BLaER1 (cell line): ENCODE measurements around the gene PKM.

Source experiments
- H3K27ac ChIP-seq: shearing (Covaris generic); formaldehyde crosslinking; 2 replicates; pipeline ENCODE4 v1.8.1; 2022
- H3K27me3 ChIP-seq: shearing (Covaris generic); formaldehyde crosslinking; 2 replicates; pipeline ENCODE4 v1.8.1; 2022
- H3K36me3 ChIP-seq: shearing (Covaris generic); formaldehyde crosslinking; 2 replicates; pipeline ENCODE4 v1.8.1; 2022
- H3K4me1 ChIP-seq: shearing (Covaris generic); formaldehyde crosslinking; 2 replicates; pipeline ENCODE4 v1.8.1; 2022
- H3K4me2 ChIP-seq: shearing (Covaris generic); formaldehyde crosslinking; 2 replicates; pipeline ENCODE4 v1.8.1; 2022
- H3K4me3 ChIP-seq: shearing (Covaris generic); formaldehyde crosslinking; 2 replicates; pipeline ENCODE4 v1.8.1; 2022
- H3K9ac ChIP-seq: shearing (Covaris generic); formaldehyde crosslinking; 2 replicates; pipeline ENCODE4 v1.8.1; 2022
- H3K9me3 ChIP-seq: shearing (Covaris generic); formaldehyde crosslinking; 2 replicates; pipeline ENCODE4 v1.8.1; 2022
- H4K20me1 ChIP-seq: shearing (Covaris generic); formaldehyde crosslinking; 2 replicates; pipeline ENCODE4 v1.8.1; 2022
- Cebpa-rat ChIP-seq: shearing (Covaris generic); IDR thresholded peaks from 2 replicates; pipeline ENCODE4 v1.8.1; 2022

The PKM gene

DNA sequence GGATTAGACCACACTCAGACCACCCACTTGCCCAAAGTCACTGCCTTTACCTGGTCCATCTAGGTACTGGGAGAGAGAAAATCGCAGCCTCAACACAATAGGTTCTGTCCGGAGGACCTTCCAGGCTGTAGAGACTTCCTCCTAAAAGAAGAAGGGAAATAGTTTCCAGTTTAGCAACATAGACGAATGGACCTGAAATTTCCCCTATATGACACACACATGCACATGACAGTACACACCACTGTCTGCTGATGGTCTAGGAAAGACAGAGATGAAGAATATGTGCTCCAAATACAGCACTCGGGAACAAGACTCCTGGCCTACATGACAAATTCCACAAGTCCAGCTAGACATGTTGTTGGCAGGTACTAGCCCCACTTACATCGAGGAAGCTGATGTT is 34.0 kb upstream of the PKM start:
- Histone ChIP-seq H4K20me1 (peaks cover 17% of the 10 kb centered on the region), H3K36me3 (peaks cover 100% of the 10 kb centered on the region)
- no peak for TF ChIP-seq Cebpa-rat

GRCh38 chr15:72252663-72253299 is 21.8 kb upstream of the PKM start:
- Histone ChIP-seq H3K4me3 (no peak overlapping the region), H3K4me2 (no peak overlapping the region), H3K27ac (no peak overlapping the region), H3K4me1 (no peaks in the 10 kb centered on the region), H3K27me3 (no peaks in the 10 kb centered on the region), H3K9me3 (no peaks in the 10 kb centered on the region), H4K20me1 (peaks cover 20% of the 10 kb centered on the region), H3K9ac (no peak overlapping the region), H3K36me3 (peaks cover 100% of the 10 kb centered on the region)
- TF ChIP-seq Cebpa-rat, result 0 out of 2 replicates have a peak, but pooled peaks have one; percentile 33

More for the DNA sequence above, 34.0 kb upstream of the PKM start:
- H3K9ac ChIP-seq, result no peak overlapping the region
- H3K4me2 ChIP-seq, result no peak overlapping the region
- H3K27ac ChIP-seq, result no peak overlapping the region
- no peak overlapping the region for H3K4me3 ChIP-seq
- H3K4me1 ChIP-seq, result 0 out of 2 replicates have a peak, but pooled peaks cover 5% of the 10 kb centered on the region
- H3K27me3 ChIP-seq, result no peaks in the 10 kb centered on the region
- no peaks in the 10 kb centered on the region for H3K9me3 ChIP-seq

- H4K20me1 ChIP-seq, result peaks cover 14% of the 10 kb centered on the region
- H3K4me1 ChIP-seq, result no peaks in the 10 kb centered on the region
- no peak overlapping the region for H3K9ac ChIP-seq
- no peak overlapping the region for H3K4me3 ChIP-seq
- no peak for TF ChIP-seq Cebpa-rat
- no peaks in the 10 kb centered on the region for H3K9me3 ChIP-seq
- no peak overlapping the region for H3K27ac ChIP-seq
- peaks cover 95% of the 10 kb centered on the region for H3K36me3 ChIP-seq
- H3K4me2 ChIP-seq, result no peak overlapping the region
- H3K27me3 ChIP-seq, result no peaks in the 10 kb centered on the region
Measured at GRCh38 chr15:72249142-72249810, 18.3 kb upstream of the PKM start.

- Histone ChIP-seq H3K4me2 (no peak overlapping the region), H3K9me3 (no peaks in the 10 kb centered on the region), H3K4me3 (no peak overlapping the region), H3K27ac (no peak overlapping the region), H4K20me1 (peaks cover 12% of the 10 kb centered on the region), H3K36me3 (peaks cover 95% of the 10 kb centered on the region), H3K27me3 (no peaks in the 10 kb centered on the region), H3K4me1 (no peaks in the 10 kb centered on the region), H3K9ac (no peak overlapping the region)
- no peak for TF ChIP-seq Cebpa-rat
Measured at GRCh38 chr15:72248514-72248913, 17.5 kb upstream of the PKM start.

GRCh38 chr15:72242775-72243370 is 11.9 kb upstream of the PKM start:
- Histone ChIP-seq H3K36me3 (peaks cover 88% of the 10 kb centered on the region), H3K4me1 (peaks cover 3% of the 10 kb centered on the region), H3K9ac (no peak overlapping the region; the same call in 1 of the 2 replicates), H3K27me3 (no peaks in the 10 kb centered on the region), H3K9me3 (no peaks in the 10 kb centered on the region), H3K27ac (no peak overlapping the region), H3K4me3 (no peak overlapping the region), H4K20me1 (0 out of 2 replicates have a peak, but pooled peaks cover 10% of the 10 kb centered on the region), H3K4me2 (no peak overlapping the region)
- TF ChIP-seq Cebpa-rat, result no peak

DNA sequence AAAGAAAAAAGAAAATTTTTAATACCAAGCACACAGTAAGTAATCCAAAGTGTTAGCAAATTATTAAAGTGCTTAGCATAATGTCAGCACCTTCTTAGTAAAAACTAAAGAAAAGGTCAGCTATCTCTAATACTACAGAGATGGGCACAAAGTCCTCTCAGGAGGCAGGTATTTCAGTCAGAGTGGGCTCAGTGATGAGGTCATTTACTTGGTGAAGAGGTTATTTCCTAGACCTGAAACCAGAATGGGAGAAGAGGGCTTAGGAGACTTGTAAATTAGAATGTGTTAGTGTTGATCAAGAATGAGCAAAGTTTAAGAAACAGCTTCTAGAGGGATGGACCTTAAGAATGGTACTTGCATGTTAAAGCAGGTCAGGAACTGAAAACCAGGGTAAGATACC is 8.7 kb upstream of the PKM start:
- H3K4me3 ChIP-seq, result no peak overlapping the region
- peaks cover 17% of the 10 kb centered on the region for H3K4me1 ChIP-seq
- H3K9me3 ChIP-seq, result no peaks in the 10 kb centered on the region
- no peak overlapping the region for H3K4me2 ChIP-seq
- H4K20me1 ChIP-seq, result 0 out of 2 replicates have a peak, but pooled peaks cover 10% of the 10 kb centered on the region
- no peak overlapping the region for H3K27ac ChIP-seq
- no peaks in the 10 kb centered on the region for H3K27me3 ChIP-seq
- H3K36me3 ChIP-seq, result peaks cover 61% of the 10 kb centered on the region
- H3K9ac ChIP-seq, result no peak overlapping the region
- TF ChIP-seq Cebpa-rat, result no peak

DNA sequence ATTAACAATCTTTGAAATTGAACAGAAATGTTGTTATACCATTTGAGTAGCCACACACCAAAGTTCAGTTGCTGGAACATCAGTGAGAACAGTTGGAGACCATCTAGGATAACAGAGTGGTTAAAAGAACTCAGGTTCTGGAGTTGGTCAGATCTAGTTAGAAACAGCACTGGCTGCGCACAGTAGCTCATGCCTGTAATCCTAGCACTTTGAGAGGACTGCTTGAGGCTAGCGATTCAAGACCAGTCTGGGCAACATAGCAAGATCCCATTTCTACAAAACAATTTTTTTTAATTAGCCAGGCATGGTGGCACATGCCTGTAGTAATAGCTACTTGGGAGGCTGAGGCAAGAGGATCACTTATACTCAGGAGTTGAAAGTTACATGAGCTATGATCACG is 7.6 kb upstream of the PKM start:
- no peaks in the 10 kb centered on the region for H3K27me3 ChIP-seq
- no peak for TF ChIP-seq Cebpa-rat
- peaks cover 17% of the 10 kb centered on the region for H3K4me1 ChIP-seq
- H3K9ac ChIP-seq, result no peak overlapping the region
- no peak overlapping the region for H3K4me3 ChIP-seq
- H3K27ac ChIP-seq, result no peak overlapping the region
- H3K36me3 ChIP-seq, result peaks cover 50% of the 10 kb centered on the region
- H4K20me1 ChIP-seq, result 0 out of 2 replicates have a peak, but pooled peaks cover 6% of the 10 kb centered on the region
- no peak overlapping the region for H3K4me2 ChIP-seq
- no peaks in the 10 kb centered on the region for H3K9me3 ChIP-seq

DNA sequence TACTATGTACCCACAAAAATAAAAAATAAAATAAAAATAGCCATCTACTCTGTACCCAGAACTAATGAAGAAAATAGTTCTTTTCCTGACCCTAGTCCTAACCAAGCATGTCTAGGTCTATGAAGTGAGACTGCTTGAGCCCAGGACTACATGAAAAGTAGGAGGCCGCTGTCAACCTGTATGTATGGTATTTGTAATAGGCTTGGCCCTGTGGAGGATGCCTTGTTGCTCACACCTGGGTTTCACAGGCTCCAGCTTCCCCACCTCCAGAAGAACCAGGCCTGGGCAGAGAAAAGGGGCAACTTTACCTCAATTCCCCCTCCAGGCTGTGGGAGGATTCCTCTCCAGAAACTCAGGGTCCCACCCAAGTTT is 6.8 kb upstream of the PKM start:
- Histone ChIP-seq H3K4me3 (no peak overlapping the region), H3K9me3 (no peaks in the 10 kb centered on the region), H3K4me1 (peaks cover 18% of the 10 kb centered on the region), H3K36me3 (peaks cover 43% of the 10 kb centered on the region), H3K4me2 (peak overlapping the region; percentile 63), H3K27me3 (no peaks in the 10 kb centered on the region), H4K20me1 (no peaks in the 10 kb centered on the region), H3K9ac (no peak overlapping the region), H3K27ac (0 out of 2 replicates have a peak overlapping the region, but pooled peaks have one; percentile 6)
- TF ChIP-seq Cebpa-rat, result no peak

- no peak overlapping the region for H3K4me3 ChIP-seq
- peaks cover 37% of the 10 kb centered on the region for H3K36me3 ChIP-seq
- peak overlapping the region; percentile 63 for H3K4me2 ChIP-seq
- H3K9ac ChIP-seq, result peak overlapping the region; percentile 54
- no peaks in the 10 kb centered on the region for H3K27me3 ChIP-seq
- H3K4me1 ChIP-seq, result peaks cover 24% of the 10 kb centered on the region
- H3K27ac ChIP-seq, result peak overlapping the region; percentile 28; the same call in 1 of the 2 replicates
- H3K9me3 ChIP-seq, result no peaks in the 10 kb centered on the region
- no peak for TF ChIP-seq Cebpa-rat
- H4K20me1 ChIP-seq, result no peaks in the 10 kb centered on the region
Measured at GRCh38 chr15:72237029-72237852, 6.3 kb upstream of the PKM start.
